ENCODE results near the gene TRIM52.

The TRIM52 gene

DNA sequence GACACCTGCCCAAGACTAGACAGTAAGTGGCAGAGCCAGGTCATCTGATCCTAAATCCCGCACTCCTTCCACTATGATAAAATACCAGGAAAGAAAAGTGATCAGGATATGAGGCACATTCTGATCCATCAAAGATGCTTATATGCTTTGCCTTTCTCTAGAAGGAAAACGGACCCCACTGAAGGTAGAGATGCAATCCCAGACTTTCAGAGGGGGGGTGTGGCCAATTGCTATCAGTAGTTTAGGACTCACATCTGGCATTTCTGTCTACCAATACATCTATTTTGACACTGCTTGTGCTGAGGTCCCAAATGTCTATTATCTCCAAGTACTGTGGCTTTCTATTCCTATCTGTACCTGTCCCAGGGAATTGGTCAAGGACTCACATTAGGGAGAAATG lies 1.7 kb downstream of the TRIM52 start:
- in situ Hi-C loops (cut with HindIII; ENCODE audit: low sequenced_read_pairs), result no loop called here

DNA sequence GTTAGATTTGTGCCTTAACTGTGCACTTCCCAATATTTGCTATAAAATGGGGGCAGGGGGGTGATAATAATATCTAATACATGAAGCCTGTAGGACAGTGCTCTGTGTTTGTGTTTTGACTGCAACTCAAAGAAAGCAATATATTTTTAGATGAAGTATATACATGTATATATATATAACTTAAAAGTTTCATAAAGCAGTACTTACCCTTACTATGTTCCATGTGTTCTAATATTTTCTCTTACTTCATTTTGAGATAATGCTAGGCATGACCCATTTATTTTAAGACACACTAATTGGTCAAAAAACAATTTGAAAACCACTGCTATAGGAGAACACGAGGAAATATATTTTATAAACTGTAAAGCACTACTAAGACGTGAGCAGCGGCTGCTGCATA lies 2.4 kb downstream of the TRIM52 start:
- in situ Hi-C loops (cut with HindIII; ENCODE audit: low sequenced_read_pairs), result no loop called here

DNA sequence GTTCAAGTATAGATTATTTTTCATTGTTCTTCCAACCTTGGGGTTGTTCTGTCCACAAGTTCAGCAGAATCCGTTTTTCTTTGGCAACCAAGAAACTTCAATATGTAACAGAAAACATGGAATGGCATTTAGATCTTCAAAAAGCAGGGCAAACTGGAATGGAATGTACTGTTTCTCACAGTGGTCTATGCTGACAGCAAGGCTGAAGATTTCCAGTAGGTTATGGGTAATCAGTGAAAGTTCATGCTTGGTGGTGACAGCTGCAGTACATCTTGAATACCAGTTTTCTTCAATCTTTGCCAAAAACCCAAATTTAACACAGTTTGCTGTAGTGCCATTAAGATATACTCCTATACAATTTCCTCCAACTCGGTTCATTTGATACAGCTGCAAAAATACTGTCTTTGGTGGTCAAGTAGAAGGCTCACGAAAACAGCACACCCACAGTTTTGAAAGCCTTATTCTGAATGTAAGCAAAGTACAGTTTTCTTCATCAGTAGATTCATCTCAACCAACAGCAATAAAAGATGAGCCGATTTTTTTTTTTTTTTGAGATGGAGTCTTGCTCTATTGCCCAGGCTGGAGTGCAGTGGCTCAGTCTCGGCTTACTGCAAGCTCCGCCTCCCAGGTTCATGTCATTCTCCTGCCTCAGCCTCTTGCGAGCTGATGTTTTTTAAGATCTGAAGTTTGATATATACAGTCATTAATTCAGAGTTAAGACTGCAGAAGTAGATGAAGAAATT lies 4.9 kb downstream of the TRIM52 start:
- in situ Hi-C loops (cut with HindIII; ENCODE audit: low sequenced_read_pairs), result no loop called here

DNA sequence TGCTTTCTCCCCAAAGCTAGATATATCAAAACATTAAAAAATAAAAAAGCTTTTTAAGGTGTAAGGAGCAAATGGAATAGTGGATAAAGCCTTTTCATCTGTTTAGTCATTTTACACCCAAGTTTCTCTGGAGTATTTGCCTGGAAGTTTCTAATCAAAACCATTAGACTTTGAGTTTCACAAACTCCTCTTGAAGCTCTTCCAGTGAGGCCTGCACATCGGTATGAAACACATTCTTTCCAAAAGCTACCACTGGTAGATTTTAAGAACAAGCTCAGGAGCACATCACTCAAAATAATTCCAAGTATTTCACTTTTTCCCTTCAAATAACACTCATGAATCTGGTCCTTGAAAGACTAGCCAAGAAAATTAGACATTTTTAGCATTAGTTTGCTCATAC lies 5.7 kb downstream of the TRIM52 start:
- in situ Hi-C loops (cut with HindIII; ENCODE audit: low sequenced_read_pairs), result no loop called here

DNA sequence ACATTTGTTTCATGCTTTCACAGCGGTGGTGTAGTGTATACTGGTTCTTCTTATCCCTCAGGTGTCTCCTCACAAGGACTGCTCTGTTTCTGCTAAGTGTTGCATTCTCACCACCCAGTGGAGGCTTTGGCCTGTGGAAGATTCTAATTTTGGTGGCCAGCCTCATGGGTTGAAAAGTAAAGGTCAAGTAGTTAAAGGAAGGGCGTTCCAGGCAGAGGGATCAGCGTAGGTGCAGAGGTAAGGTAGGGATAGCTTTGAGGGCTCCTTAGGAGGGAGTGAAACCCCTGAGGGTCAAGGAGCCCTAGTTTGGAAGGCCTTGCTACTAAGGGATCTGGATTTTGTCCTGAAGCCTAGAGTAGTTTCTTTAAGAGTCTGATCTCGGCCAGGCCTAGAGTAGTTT lies 12.7 kb downstream of the TRIM52 start:
- in situ Hi-C loops (cut with HindIII; ENCODE audit: low sequenced_read_pairs), result no loop called here

DNA sequence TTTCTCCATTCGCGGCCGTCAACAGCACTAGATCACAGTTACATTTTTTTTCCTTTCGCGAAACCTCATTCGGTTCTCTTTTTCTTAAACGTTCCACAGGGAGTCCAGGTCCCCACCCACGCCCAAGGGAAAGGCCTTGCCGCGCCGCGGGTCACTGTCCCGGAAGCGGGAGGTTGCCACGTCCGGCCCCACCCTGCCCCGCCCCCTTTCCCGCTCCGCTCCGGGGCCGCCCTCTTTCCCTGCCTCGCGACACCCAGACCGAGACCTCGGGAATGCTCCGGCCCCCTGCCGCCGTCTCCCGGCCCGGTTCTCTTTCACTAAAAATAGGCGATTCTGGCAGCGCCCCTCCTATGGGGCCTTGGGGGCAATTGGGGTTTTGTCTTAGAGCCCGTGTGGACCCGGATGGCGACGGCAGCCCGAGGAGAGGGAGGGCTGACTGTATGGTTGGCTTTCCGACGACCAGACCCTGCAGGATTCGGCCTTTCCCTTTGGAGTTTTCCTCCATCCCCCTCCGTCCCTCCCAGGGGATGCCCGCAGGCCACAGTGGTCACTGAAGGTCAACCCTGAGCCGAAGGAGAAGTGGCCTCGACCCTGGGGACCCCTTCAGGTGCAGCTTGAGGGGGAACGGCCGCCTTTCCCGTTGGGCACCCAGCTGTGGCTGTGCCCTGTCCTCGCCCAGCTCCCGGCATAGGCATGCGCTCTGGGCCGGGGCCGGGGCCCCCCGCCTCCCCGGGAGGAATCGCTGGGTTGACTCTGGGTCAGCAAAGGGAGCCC lies 14.5 kb downstream of the TRIM52 start:
- in situ Hi-C loops (cut with HindIII; ENCODE audit: low sequenced_read_pairs), result no loop called here

DNA sequence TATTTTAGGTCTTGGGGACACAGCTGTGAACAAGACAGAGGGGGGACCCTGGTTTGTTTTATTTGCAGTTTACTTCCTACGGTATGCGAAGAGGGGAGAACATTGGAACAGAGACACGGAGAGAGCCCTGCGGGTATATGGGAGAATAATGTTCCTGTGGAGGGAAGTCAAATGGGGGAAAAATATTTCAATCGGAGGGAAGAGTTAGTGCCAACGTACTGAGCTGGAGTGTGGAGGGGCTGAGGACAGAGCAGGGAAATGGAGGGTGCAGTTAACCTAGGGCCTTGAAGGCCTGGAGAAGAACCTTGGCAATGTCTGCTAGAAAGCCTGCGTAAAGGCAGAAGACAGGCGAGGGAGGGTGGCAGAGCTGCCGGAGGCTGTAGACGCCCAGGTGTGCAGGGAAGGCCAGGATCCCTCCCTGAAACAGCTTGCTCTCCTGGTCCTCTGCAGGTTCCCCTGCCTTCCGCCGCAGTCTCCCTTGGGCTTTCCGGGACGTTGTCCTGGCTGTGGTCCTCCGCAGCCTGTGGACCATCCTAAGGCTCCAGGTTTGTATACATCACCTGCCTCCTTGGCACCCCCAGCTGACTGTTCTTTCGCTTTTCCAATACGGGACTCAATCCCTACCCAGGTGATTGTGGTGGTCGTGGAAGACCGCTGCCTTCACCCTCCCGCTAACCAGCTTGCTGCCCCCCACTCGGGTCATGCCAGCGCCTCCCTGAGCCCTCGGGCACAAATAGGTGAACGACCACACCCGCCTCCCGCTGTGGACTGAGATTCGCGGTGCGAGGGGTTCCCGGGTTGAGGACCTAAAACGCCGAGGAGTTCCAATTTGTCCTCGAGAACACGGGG lies 15.3 kb downstream of the TRIM52 start:
- in situ Hi-C loops (cut with HindIII; ENCODE audit: low sequenced_read_pairs), result no loop called here

DNA sequence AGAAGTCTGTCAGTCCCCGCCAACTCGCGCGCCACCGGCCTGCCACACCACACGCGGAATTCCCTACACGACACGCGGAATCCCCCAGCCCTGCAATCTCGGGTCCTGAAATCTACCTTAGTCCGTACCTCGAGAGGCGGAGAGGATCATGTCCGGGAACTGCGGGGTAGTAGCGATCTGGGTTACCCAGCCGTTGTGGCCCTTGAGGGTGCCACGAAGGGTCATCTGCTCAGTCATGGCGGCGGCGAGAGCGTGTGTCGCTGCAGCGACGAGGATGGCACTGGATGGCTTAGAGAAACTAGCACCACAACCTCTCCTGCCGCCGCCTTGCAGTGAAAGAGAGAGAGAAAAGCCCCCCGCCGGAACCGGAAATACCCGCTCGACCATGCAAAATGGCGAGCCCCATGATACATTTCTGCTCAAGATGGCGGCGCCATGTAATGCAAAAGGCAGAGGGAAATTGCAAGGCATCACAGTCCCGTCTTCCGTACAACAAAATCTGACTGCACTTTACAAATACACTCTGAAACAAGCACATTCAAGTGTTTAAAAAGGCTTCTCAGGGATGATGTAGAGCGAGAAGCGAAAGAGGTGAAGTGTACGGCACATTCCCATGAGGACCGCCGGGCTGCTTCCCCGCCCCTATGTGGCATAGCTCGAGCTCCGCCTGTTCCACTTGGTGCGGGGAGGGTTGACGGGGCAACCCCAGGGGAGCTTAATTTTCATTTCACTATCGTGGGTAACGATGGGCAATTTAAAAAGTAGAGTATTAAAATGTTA lies 17.2 kb downstream of the TRIM52 start, which contains the start of gene RACK1:
RACK1 (minus strand) TSS at position 343 of the 780 bp plus-strand sequence; CDS start at position 237, 106 bp downstream.
- in situ Hi-C loops (cut with HindIII; ENCODE audit: low sequenced_read_pairs), result no loop called here

DNA sequence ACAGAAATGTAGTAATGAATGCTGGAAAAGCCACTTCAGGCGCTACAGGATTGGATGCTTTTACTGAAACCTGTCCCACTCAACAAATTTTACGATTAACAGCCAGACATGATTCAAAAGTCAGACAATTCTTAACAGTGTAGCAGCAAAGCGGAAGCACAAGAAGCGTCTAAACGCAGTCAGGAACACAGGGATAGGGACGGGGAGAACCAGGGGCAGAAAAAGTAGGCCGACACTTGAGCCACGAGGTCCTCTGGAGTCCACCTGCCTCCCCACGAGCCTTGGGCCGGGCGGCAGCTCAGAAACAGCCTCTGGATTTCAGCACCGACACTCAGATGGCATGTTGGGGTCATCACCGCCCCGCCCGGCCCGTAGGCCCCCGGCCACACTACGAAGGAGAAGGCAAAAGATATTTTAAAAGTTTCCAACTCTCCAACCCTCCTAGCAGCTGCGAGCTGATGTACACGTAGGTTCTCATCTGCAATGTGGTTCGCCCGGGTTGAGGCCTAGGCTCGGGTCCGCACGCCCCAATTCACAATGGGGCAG lies 17.9 kb downstream of the TRIM52 start:
- in situ Hi-C loops (cut with HindIII; ENCODE audit: low sequenced_read_pairs), result no loop called here

DNA sequence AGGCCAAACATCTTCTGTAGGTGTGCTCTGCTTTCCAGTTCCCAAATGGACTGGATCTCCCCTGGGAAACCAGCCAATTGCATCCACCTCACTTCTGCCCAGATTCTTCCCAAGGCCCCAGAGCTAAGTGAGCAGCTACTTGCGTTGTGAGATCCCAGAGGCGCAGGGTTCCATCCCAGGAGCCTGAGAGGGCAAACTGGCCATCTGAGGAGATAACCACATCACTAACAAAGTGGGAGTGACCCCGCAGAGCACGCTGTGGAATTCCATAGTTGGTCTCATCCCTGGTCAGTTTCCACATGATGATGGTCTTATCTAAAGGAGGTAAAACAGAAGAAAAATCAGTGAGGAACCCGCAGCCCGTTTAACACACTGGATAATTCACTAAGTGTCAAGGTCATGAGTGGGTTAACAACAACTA lies 18.9 kb downstream of the TRIM52 start:
- in situ Hi-C loops (cut with HindIII; ENCODE audit: low sequenced_read_pairs), result no loop called here

DNA sequence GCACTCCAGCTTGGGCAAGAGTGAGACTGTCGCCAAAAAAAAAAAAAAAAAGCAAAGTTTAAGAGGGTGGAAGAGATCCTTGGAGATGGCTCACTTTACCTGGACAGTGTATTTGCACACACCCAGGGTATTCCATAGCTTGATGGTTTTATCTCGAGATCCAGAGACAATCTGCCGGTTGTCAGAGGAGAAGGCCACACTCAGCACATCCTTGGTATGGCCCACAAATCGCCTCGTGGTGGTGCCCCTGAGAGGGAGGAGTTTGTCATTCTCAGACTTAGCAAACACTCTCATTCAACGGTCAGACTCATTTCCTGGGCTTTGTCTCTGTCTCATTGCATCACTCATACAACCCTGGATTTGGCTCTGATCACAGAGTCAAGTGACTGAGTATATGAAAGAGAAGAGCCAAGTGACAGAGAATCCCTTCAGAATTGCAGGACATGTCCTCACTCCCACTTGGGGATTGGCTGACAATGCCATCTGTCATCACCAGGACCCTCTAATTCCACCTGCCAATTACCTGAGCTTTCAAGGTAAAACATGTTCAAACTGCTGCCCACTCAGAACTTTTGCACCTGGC lies 19.5 kb downstream of the TRIM52 start:
- in situ Hi-C loops (cut with HindIII; ENCODE audit: low sequenced_read_pairs), result no loop called here

DNA sequence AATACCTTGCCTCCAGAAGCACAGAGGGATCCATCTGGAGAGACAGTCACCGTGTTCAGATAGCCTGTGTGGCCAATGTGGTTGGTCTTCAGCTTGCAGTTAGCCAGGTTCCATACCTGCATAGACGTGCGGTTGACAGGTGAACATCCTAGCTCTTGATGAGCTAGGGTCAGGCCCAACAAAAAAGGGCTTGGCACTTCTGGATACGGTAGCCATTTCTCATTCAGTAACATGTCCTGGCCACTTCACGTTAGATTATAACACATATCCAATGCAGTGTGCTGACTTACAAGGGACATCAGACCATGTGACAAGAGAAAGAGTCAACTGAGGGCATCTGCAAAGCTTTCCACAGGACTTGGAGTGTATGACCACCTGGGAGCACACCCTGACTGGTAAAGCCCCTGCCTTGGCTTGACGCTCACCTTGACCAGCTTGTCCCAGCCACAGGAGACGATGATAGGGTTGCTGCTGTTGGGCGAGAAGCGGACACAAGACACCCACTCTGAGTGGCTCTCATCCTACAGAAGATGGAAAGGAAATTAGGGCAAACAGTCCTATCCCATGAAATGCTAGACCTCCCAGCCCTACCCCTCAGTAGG lies 21.8 kb downstream of the TRIM52 start:
- in situ Hi-C loops (cut with HindIII; ENCODE audit: low sequenced_read_pairs), result no loop called here

DNA sequence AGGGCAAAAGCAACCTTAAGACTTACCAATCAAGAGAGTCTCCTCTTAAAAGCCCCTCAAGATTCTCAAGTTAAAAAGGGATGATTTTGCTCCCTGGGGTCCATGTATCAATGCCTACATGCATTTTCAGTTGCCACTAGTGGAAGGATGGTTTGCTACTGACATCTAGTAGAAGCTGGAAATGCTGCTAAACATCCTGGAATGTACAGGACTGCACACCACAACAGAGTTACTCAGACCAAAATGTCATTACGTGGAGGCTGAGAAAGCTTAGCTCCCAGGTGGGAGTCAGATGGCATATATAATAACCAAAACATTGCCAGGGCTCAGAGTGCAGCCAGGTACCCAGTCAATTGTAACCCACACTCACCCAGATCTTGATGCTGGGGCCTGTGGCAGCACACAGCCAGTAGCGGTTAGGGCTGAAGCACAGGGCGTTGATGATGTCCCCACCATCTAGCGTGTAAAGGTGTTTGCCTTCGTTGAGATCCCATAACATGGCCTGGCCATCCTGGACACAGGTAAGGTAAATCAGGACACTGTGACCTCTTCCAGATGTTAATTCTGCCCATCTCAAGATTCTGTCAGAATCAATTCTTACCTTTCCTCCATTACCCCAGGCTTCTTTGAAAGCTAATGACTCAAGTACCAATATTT lies 23.1 kb downstream of the TRIM52 start:
- in situ Hi-C loops (cut with HindIII; ENCODE audit: low sequenced_read_pairs), result no loop called here

DNA sequence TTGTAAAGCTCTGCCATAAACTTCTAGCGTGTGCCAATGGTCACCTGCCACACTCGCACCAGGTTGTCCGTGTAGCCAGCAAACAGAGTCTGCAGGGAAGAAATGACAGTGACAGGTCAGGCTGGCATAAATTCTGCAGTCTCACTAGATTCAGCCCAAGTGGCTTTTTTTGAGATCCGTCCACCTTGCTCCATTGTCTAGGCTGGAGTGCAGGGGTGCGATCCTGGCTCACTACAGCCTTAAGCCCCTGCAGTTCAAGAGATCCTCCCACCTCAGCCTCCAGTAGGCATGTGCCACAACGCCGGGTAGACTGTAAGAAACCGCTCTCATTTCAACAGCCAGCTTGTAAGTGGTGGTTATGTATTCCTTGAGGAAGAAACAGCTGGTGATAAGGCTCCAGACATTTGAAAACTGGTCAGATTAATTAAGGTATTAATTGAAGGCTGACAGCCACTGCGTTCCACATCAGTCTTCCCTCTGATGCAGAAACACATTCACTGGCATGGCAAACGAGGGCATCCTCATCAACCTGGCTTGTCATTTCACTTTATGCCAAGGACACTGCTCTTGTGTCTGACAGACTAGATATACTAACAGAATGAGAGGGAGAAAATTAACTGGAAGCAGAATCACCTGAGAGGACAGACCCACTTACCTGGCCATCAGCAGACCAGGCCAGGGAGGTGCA lies 23.8 kb downstream of the TRIM52 start:
- in situ Hi-C loops (cut with HindIII; ENCODE audit: low sequenced_read_pairs), result no loop called here

DNA sequence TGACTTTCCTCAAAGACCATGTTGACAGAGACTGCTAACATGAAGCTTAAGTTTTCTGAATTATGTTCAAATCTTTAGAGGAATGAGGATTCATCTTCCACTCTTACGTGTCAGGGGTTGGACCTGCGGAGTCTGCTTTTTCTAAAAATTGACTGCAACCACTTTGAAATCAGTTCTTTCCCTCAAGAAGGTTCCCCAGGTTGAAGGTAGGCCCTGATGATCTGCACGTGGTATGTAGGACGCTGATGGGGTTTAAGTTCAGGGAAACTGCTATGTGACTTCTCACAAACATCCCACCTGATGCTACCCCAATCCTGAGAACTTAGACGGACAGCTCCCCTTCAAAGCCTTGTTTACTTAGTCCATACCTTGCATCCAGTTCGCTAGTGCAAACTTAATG lies 24.5 kb downstream of the TRIM52 start:
- in situ Hi-C loops (cut with HindIII; ENCODE audit: low sequenced_read_pairs), result no loop called here

DNA sequence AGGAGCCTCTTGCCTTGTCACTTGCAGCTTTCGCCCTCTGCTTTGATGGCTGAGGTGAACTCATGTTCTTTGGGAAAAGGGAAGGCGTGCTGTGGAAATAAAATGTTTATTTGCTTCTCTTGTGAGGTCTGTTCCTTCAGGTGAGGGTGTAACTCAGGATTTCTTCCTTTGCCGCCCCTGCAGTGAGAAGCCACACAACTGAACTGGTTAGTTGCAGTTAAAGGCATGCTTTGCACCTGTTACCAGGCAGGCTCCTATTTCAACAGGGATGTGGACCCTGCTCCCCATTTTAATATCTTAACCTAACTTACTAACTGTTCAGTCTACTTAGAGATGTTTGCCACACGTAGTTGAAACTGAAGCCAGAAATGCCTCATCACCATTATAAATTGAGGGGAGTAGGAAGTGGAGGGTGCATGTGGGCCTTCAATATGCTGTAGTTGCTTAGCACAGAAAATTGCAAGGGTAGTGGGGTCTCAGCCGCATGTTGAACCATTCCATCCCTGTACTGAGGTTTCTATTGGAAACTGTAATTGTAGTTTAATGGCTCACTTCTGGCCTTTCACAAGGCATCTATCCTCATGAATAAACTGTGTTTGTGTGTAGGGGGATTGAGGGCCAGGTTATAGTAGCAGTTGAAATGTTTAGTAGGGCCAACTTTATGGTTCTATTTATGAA lies 25.1 kb downstream of the TRIM52 start:
- in situ Hi-C loops (cut with HindIII; ENCODE audit: low sequenced_read_pairs), result no loop called here

DNA sequence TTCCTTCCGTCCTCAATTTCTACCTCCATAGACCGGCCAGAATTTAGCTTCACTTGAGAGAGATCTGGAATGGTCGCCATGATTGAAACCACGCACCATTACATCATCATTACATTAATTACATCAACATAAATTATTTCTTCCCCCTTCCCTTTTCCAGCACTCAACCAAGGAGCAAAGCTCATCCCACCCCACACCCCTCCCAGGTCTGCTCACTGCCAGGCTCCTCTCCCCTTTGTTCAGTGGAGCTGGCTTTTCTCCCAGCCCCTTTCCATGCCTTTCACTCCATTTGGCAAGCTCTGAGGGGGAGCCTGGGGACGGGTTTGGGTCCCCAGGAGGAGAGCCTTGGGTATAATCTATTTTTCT lies 25.6 kb downstream of the TRIM52 start:
- in situ Hi-C loops (cut with HindIII; ENCODE audit: low sequenced_read_pairs), result no loop called here

Measured in DLD1 (cell line).